ENCODE results near the gene NEGR1.

The NEGR1 gene

DNA sequence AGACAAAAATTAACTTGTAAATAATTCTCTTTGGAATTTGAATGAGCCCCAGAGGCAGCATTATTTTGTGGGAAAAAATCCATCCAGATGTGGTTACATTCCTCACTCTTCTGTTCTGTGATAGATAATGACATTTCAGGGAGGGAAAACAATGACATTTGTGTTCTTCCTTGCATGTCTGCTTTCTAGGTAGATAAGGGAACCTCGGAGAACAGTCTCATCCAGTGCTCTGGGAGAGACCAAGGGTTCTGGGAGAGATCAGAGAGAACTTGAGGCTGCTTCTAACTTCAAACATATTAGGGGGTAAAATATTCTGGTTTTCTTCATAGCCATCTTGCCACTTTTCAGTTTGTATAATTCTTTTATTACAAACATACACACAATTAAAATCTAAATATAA, 269.2 kb downstream of the NEGR1 start:
- H3K4me3 ChIP-seq (ENCODE audit: low read depth, low read length) = no peak overlapping the region
- TF ChIP-seq, protein P1, sequence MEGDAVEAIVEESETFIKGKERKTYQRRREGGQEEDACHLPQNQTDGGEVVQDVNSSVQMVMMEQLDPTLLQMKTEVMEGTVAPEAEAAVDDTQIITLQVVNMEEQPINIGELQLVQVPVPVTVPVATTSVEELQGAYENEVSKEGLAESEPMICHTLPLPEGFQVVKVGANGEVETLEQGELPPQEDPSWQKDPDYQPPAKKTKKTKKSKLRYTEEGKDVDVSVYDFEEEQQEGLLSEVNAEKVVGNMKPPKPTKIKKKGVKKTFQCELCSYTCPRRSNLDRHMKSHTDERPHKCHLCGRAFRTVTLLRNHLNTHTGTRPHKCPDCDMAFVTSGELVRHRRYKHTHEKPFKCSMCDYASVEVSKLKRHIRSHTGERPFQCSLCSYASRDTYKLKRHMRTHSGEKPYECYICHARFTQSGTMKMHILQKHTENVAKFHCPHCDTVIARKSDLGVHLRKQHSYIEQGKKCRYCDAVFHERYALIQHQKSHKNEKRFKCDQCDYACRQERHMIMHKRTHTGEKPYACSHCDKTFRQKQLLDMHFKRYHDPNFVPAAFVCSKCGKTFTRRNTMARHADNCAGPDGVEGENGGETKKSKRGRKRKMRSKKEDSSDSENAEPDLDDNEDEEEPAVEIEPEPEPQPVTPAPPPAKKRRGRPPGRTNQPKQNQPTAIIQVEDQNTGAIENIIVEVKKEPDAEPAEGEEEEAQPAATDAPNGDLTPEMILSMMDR (IDR thresholded peaks at IDR 0.05; ENCODE audit: borderline replicate concordance, insufficient read depth, low read depth, low read length) = no peak

DNA sequence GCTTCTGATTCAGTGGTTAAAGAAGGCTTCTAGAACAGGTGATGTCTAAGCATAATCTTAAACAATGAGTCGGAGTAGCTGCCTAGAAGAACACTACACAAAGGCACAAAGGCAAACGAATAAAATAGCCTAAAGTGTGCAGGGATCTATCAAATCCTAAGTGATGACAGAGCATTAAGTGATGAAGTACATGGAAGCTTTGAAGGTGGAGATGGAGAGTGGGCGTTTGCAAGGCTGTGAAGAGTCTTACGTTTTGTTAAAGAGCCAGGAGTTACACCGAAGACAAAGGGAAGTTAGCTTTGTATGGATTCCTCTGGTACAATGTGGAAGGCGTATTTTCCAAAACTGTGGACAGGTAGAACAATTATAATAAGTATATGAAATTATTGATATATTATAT, 270.6 kb downstream of the NEGR1 start:
- TF ChIP-seq, protein P1 (IDR thresholded peaks at IDR 0.05; ENCODE audit: borderline replicate concordance, insufficient read depth, low read depth, low read length) = no peak
- no peak overlapping the region for H3K4me3 ChIP-seq (ENCODE audit: low read depth, low read length)

DNA sequence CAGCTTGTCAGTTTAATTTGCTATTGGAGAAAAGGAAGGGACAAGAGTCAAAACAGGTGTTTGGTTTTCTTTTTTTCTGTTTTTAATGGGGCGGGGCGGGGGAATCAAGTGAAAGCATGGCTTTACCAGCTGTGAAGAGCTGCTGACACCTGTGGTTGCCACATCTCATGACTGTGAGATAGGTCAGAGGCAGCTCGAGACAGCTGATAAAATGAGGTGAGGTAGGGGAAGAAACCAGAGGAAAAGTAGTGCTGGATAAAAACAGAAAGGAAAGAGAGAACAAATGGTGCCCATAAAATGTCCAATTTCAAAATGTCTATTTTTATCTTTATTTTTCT, 272.3 kb downstream of the NEGR1 start:
- H3K4me3 ChIP-seq (ENCODE audit: low read depth, low read length) = no peak overlapping the region
- TF ChIP-seq, protein P1 (IDR thresholded peaks at IDR 0.05; ENCODE audit: borderline replicate concordance, insufficient read depth, low read depth, low read length) = no peak

DNA sequence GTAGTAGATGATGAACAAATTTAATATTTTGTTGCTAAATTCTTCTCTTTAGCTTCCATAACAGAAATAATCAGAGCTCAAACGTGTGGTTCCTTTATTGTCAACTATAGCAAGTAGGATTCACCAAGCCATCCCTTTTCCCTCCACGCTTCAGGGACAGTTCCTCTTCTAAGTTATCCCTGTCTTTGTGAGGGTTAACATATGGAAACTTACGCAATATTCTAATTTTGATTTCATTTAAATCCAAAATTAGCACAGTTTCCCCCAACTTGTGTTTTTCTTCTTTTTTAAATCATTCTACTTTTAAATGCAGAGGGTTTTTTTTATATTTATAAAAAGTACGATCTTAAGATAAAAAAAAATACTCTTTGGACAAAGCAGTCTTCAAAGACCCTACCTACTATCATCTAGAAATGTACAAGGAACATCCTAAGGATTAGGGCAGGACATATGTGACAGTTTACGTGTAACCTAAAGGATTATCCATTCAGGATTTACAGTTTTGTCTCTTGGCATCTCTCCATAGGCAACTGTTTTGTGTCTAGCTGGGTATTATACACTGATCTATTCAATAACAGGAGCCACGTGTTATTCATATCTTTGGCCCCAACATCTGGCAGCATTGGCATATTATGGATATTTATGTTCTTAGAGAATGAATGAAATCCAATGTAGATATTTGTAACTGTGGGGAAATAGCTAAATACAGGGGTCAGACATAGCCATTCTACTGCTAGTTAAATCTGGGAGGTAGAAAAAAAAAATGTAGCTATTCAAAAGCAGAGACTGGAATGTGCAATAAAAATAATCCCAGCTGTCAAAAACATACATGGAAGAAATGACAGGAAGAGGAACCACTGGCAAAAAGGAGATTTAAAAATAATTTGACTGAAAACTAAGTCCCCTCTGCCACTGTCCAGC, 272.9 kb downstream of the NEGR1 start:
- TF ChIP-seq, protein P1 (IDR thresholded peaks at IDR 0.05; ENCODE audit: borderline replicate concordance, insufficient read depth, low read depth, low read length) = no peak
- H3K4me3 ChIP-seq (ENCODE audit: low read depth, low read length) = no peak overlapping the region

DNA sequence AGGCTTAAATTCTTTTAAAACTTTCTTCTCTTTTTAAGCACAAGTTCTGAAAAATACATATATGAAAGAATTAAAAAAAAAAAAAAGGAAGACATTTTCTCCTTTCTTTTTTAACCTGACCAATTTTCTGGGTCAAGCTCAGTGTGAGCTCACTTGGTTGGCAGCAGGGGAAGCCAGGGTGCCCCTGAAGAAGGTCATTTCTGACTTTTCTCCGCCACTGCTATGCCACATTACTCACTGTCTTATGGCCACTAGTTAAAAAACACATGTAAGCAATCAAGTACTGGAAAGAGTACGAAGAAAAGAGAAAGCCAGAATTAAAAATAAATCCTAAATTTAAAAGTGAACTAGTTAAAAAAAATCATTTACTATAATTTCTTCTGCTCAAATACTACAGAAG, 275.0 kb downstream of the NEGR1 start:
- TF ChIP-seq, protein P1 (IDR thresholded peaks at IDR 0.05; ENCODE audit: borderline replicate concordance, insufficient read depth, low read depth, low read length) = no peak
- no peak overlapping the region for H3K4me3 ChIP-seq (ENCODE audit: low read depth, low read length)

DNA sequence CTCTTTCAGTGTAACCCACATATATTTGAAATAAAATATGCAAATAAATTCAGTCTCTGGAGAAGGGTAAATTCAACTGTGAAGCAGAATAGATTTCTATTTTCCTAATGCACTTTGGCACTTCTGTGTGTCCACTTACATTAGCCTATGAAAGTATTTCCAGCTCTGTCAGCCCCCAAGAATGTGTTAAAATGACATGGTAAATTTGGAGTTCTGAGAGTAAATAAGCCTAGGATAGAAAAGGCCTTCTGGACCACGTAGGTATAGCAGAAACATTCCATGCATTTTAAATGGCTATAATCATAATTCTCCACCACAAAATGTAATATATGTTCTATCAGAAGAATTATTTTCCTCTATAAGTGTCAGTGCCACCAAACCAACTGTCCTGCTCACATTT, 276.2 kb downstream of the NEGR1 start:
- H3K4me3 ChIP-seq (ENCODE audit: low read depth, low read length) = no peak overlapping the region
- TF ChIP-seq, protein P1 (IDR thresholded peaks at IDR 0.05; ENCODE audit: borderline replicate concordance, insufficient read depth, low read depth, low read length) = no peak

DNA sequence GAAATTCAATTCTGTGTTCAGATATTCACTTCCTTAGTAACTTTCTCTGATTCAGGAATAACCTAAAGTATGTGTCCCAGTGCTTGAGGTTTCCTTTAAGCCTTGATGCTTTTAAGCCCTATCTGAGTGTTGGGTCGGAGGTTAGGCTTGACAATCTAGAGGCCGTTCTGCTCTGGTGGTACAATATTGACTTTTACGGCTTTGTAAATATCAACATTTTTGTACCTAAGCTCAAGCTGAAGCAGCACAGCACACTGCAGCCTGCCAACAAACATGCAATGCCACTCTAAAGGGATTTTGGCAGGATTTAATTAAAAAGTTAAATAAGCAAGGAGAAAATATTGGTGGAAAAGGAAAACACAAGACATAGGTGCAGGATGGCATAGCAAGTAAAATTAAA, 279.2 kb downstream of the NEGR1 start:
- no peak overlapping the region for H3K4me3 ChIP-seq (ENCODE audit: low read depth, low read length)
- TF ChIP-seq, protein P1 (IDR thresholded peaks at IDR 0.05; ENCODE audit: borderline replicate concordance, insufficient read depth, low read depth, low read length) = no peak
